Effector CD4-positive, alpha-beta T cell (primary cell): ENCODE data around the gene P3H2.

ENCODE experiments used
- DNase-seq: peaks from one replicate; pipeline ENCODE4 v3.0.0-alpha.2; 2020

The P3H2 gene

DNA sequence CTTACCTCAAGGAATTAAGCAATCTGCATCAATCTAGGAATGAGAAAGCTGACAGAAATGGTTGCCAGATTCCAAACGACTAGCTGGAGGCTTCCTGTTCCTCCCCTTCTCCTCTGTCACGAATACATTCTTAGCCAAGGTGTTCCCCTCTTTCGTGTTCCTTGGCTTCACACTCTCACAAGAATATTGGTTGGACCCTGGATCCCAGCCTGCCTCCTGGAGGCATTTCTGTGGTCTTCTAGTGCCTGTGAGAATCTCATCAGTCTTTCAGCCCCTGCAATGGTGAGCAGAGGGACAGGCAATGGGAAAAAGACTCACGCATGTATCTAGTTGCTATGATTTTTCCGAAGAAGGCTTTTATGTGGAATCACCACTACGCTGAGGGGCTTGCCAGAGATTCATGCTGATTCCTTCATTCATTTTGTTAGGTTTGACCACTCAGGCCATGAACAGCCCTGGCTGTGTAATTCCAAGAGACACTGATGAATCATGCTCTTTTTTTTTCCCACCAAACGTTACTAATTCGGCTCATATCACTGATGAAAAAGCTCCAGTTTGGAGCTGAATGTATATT lies 1.6 kb upstream of the P3H2 start:
- DNase-seq = no peak

DNA sequence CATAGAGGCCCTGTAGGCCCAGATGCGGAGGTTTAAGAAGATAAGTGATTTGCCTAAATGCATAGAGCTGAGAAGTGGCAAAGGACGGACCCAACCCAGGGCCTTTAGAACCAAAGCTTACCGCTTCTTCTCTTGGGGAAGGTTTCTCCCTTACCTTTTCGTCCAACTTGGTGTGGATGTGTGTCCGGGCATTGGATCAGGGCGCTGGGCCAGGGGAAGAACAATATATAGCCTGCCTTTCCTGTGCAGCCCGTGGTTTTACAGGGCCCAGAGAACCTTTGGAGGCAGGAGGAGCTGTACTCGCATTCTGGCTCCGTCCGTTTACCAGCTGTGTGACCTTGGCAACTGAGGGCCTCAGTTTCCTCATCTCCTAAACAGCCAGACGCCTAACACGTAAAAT lies 686 bp upstream of the P3H2 start:
- DNase-seq = no peak

- no peak for DNase-seq
Observed at GRCh38 chr3:190121061-190121377, 322 bp upstream of the P3H2 start.

- no peak for DNase-seq
Observed at GRCh38 chr3:190119461-190120268, 1.0 kb downstream of the P3H2 start.

DNA sequence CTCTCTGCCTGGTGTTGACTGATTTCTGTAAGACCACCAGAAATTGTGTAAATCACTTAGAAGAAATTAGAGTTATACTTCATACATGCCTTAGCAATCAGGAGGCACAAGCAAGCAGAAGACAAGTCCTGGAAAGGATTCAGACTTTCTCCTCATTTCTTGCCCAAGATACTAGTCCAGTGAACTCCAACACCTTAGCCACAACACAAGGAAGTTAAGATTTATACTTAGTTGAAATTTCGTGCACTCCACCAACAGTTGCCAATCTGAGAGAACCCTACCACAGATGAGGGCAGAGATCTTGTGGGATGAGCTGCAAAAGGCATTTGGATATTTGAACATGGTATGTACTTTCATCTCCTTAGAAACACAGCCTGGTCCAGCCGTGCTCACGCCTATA lies 2.3 kb downstream of the P3H2 start:
- DNase-seq = no peak

- DNase-seq = no peak
Observed at GRCh38 chr3:190117981-190118380, 2.7 kb downstream of the P3H2 start.

DNA sequence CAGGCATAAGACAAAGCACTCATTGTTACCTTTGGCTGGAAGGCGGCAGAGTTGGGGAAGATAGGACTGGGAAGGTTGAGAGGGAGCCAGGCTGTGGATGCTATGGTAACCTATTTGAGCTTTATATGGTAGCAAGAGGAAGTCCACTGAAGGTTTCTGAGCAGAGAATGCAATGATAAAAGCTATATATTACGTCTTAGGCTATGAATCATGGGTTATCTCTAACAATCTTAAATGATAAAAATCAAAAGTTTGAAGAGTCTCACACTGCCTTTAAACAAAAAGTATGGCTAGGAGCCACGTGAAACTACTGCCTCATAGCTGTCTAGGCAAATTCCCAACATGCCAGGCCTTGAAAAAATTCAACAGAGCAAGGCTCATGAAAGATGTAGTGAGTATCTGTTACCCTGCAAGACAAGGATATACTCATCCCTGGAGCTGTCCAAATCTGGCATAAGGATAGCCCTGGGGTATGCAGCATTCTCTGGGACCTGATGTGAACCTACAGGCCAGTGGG lies 4.1 kb downstream of the P3H2 start:
- DNase-seq = no peak

- DNase-seq = no peak
Observed at GRCh38 chr3:190110826-190111225, 9.9 kb downstream of the P3H2 start.

- no peak for DNase-seq
Observed at GRCh38 chr3:190109441-190109840, 11.3 kb downstream of the P3H2 start.

DNA sequence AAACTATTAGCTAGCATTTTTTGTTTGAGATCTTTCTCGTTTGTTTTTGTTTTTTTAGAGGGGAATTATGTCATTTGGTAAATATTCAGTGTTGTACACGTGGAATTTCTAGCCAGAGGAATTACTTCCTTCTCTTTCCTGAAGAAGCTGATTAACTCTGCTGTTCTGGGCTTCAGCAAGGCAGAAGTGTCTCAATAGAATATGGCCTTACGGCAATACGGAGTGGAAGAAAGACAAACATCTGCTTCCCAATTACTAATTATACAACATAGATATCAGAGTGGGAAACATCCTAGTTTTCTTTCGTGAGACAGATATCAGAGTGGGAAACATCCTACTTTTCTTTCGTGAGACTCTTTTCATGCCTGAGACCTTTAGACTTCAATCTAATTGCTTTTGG lies 11.9 kb downstream of the P3H2 start:
- no peak for DNase-seq

DNA sequence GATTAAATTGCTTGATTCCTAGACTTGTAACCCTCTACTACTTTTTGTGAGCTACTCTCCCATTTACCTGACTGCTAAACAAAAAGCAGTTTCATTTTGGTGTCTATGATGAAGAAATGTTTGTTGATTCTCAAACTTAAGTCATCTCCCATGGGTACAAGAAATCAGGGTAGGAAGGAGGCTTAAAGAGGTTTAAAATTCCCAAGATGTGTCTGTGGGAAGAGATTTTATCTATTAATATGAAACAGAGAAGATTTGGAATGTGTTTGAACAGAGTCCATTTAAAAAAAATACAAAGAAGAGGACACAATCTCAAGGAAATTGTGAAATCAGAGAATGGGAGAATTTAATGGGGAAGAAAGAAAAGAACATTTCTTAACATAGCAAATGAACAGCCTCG lies 14.8 kb downstream of the P3H2 start:
- DNase-seq = no peak

DNA sequence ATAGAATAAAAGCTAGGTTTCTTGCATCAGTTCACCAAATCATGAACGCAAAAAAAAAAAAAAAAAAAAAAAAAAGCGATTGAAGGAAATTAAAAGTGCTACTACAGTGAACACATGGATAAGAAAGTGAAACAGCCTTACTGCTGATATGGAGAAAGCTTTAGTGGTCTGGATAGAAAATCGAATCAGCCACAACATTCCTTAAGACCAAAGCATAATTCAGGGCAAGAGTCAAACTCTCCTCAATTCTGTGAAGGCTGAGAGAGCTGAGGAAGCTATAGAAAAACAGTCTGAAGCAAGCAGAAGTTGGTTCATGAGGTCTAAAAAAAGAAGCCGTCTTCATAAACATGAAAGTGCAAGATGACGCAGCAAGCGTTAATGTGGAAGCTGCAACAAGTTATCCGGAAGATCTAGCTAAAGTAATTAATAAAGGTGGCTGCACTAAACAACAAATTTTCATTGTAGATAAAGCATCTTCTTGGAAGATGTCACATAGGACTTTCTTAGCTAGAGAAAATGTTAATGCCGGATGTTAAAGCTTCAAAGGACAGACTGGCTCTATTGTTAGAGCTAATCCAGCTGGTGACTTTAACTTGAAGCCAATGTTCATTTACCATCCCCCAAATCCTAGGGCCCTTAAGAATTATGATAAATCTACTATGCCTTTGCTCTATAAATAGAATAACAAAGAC lies 19.2 kb downstream of the P3H2 start:
- no peak for DNase-seq

GRCh38 chr3:190099099-190099498 lies 21.6 kb downstream of the P3H2 start:
- no peak for DNase-seq

DNA sequence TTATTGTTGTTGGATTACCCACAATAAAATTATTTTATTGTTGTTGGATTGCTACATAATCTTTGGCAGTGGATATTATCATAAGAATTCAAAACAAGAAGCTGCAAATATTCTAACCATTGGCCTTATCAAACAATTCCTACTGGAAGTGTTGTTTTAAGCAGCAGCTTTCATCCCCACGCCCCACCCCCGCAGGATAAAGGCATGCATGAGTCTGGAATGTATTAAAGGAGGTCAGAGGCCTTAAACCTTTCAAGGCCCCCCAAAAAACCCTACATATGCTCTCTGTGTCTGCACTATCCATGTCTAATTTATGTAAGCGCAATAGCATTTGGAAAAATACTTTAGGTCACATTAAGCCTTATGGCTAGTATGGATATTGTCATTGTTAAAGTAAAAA lies 23.1 kb downstream of the P3H2 start:
- DNase-seq = no peak

DNA sequence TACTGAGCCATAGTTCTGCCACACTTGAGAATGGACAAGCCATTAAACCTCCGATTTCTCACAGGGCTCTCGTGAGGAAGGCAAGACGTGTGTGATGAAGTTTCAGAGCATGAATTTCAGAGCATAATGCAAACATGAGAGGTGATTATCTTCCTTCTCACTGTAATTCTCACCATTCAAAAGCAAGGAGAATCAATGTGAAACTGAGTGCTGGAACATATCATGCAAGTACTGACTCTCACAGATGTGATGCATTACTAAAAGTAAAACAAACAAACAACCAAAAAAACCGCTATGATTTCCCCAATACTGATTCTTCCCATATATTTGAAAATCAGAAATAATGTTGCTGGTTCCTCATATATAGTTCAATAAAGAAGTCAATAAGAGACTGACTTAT lies 23.7 kb downstream of the P3H2 start:
- DNase-seq = no peak

GRCh38 chr3:190096345-190096744 lies 24.4 kb downstream of the P3H2 start:
- DNase-seq = no peak

DNA sequence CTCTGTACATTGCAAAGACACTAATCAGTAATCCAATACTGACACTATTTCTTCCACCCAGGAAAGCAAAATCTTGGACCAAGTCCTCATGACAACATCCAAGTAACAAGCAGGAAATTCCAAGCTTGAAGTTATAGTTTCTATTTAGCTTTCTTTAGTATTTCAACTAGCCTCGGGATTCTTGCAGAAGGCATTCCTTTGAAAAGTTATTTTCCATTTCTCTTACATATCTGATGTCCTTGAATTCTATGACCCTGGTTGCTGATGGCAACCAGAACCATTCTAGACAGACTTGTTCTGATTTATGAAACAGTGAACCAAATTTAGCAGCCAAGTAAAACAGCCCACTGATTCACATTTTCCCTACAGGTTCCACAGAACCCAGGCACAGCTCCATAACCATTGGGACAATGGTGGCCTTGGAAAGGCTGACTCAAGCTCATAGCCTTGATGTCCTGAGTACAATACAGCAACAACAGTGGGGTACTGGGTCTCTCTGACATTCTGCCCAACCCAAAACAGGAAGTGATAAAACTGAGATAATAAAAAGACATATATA lies 26.5 kb downstream of the P3H2 start:
- no peak for DNase-seq

DNA sequence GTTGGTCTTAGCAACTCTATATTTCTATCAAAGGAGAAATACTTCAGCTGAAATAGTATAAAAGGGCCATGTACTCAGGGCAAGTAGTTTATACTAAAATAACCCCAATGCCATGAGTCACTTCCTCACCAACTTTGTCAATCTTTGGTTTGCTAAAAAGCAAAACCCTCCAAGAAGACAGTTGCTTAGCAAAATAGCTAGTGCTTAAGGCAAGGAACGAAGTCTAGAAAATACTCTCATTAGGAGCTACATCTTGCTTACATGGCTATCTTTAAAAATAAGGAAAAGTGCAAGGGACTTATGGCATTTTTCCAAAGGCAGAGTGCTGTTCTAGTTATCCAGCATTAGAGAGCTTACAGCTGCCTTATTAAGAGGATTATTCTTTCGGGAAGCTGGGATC lies 28.4 kb downstream of the P3H2 start:
- no peak for DNase-seq

DNA sequence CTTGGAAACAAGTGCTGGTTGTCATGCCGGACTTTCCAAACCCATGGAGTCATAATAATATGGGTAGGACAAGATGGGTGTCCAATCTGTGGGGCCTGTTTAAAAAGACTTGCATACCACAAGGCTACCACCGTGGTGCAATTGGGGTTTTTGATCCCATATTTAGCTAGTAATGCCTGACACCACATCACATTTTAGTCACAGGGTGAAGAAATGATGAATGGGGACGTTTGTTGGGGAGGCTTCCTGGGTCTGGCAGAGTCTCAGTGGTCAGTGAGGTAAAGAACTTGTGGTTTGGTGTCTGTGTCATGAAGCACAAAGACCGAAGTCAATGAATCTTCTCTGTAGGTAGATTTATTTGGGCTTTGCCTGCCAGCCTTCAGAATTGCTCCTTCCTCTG lies 31.0 kb downstream of the P3H2 start:
- DNase-seq = no peak

GRCh38 chr3:190088890-190089289 lies 31.8 kb downstream of the P3H2 start:
- no peak for DNase-seq

GRCh38 chr3:190086191-190086590 lies 34.5 kb downstream of the P3H2 start:
- no peak for DNase-seq

DNA sequence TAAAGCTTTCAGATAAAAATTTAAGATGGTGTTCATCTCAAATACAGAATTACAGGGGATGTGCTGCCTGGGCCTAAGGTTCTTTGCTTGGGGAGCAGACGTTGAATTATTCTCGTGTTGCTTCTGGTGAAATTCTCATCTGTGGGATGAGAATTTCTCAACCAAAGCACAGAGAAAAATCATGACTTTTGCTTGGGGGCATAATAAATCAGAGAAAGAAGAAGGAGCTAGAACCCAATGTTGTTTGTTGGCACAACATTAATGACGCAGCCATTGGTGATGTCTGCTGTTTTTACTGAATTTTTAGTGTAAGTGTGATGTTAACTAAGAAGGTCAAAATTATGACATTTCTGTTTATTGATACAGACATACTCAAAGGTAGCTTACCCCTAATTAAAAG lies 35.7 kb downstream of the P3H2 start:
- DNase-seq = no peak

GRCh38 chr3:190083635-190084034 lies 37.1 kb downstream of the P3H2 start:
- no peak for DNase-seq

GRCh38 chr3:190081389-190081788 lies 39.3 kb downstream of the P3H2 start:
- no peak for DNase-seq
